Calu3 (cell line): ENCODE data around the gene NCF4. TPM values are rescaled to one million over a fixed set of nuclear protein-coding genes. Genes with fewer than 3 reads are reported as not detected.

Source experiments
- BruUV-seq: library from RNA; stranded (reverse); fragments of 400-500 nt; replicated peaks from 2 replicates; lab custom pipeline; 2021; lab: Mats Ljungman, UMichigan
- CTCF ChIA-PET: fragments of 300-600 bp; sonication (Branson Sonifier 250); formaldehyde crosslinking; loops from one replicate; lab custom pipeline; 2022; ENCODE audit warnings: antibody characterized with exemption; lab: Charles Lee
- DNase-seq: peaks from one replicate; pipeline ENCODE4 v3.0.0; 2022
- H3K27ac Mint-ChIP-seq: one replicate; pipeline ENCODE4 v1.8.0; 2022; ENCODE audit warnings: mixed read lengths; ENCODE audit not compliant: unreplicated experiment
- H3K27me3 Mint-ChIP-seq: one replicate; pipeline ENCODE4 v1.8.0; 2022; ENCODE audit warnings: mixed read lengths; ENCODE audit not compliant: unreplicated experiment
- H3K36me3 Mint-ChIP-seq: one replicate; pipeline ENCODE4 v1.8.0; 2022; ENCODE audit warnings: mild to moderate bottlenecking, moderate library complexity, mixed read lengths; ENCODE audit not compliant: insufficient read depth, unreplicated experiment
- H3K4me1 Mint-ChIP-seq: one replicate; pipeline ENCODE4 v1.8.0; 2022; ENCODE audit warnings: mild to moderate bottlenecking, low read depth, mixed read lengths; ENCODE audit not compliant: unreplicated experiment
- H3K4me3 Mint-ChIP-seq: one replicate; pipeline ENCODE4 v1.8.0; 2022; ENCODE audit warnings: mild to moderate bottlenecking, low read depth, moderate library complexity, mixed read lengths; ENCODE audit not compliant: unreplicated experiment
- H3K9me3 Mint-ChIP-seq: one replicate; pipeline ENCODE4 v1.8.0; 2022; ENCODE audit warnings: low read depth, mixed read lengths; ENCODE audit not compliant: unreplicated experiment
- CTCF ChIP-seq: fragments of 200-600 bp; IDR thresholded peaks from one replicate; pipeline ENCODE4 v1.8.0; 2022; ENCODE audit warnings: antibody characterized with exemption; ENCODE audit not compliant: unreplicated experiment
- intact Hi-C: fragments of 100-400 bp; cut with micrococcal nuclease; formaldehyde crosslinking; loops from one replicate; pipeline ENCODE4 v1.10.0; 2022; ENCODE audit not compliant: unreplicated experiment
- total RNA-seq: library from RNA; stranded (reverse); gene quantifications from 2 replicates; pipeline ENCODE4 v1.2.3, GENCODE V29; 2022

The NCF4 gene
- total RNA-seq, 1 experiment from 2014 or later = not detected

- H3K4me3 Mint-ChIP-seq = peak overlapping the region; percentile 17
Measured at GRCh38 chr22:36816339-36816635, 44.5 kb upstream of the NCF4 start.

DNA sequence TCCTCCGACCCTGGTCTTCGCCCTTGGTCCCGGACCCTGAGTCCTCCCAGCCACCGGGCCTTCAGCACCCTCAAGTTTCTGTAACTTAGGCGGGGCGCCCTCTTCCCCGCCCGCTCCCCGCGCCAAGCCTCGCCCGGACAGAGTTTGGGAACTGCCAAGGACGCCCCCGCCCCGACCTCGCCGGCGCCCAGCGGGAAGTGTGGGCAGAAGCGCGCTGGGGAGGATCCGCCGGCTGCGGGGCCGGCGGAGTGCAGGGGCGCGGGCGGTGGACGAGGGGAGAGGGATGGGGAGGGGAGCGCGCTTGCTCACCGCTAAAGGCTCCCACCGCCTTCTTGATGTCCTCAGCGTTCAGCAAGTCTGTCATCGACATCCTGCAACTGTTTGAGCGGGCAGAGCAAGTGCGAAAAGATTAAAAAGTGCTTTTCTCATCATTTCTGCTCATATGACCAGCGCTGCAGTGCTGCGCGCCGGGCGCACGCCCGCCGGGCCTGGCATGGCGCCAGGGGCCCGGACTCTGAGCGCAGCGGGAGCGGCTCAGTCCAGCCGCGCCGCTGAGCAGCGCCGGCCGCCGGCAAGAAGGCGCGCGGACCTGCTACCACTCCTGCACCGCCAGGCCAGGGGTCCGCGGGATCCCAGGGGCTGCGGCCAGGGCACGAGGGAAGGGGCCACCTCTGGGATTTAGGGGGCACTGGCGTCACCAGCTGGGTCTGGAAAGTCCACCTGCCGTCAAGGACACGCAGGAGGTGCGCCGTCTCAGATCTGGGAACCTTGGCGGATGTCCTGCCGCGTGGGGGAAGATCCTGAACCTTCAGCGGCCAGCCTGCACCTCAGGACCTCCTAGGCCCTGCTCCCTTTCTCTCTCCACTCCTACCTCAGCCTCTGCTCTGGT is 43.9 kb upstream of the NCF4 start, which contains the start of gene PVALB:
PVALB (minus strand) TSS at position 400 of the 889 bp plus-strand sequence; CDS start at position 370, 30 bp downstream.
- Mint-ChIP-seq H3K27ac (no peak within 1 kb of the TSS), H3K4me3 (peak within 1 kb of the TSS; percentile 17), H3K36me3 (no peaks in the 10 kb centered on the region), H3K27me3 (peaks cover 100% of the 10 kb centered on the region), H3K9me3 (no peaks in the 10 kb centered on the region), H3K4me1 (no peaks in the 10 kb centered on the region)
- CTCF ChIA-PET = no interaction called here
- DNase-seq = peak; percentile 32
- TF ChIP-seq CTCF = no peak
- no TSS peak for BruUV-seq
- intact Hi-C loops = no loop called here

More at GRCh38 chr22:36816339-36816635, 44.5 kb upstream of the NCF4 start:
- Mint-ChIP-seq H3K27me3 (peaks cover 100% of the 10 kb centered on the region), H3K27ac (no peak overlapping the region), H3K36me3 (no peaks in the 10 kb centered on the region), H3K9me3 (no peaks in the 10 kb centered on the region), H3K4me1 (no peaks in the 10 kb centered on the region)
- CTCF ChIA-PET = no interaction called here
- BruUV-seq = no TSS peak
- TF ChIP-seq CTCF = no peak
- no peak for DNase-seq
- intact Hi-C loops = no loop called here

DNA sequence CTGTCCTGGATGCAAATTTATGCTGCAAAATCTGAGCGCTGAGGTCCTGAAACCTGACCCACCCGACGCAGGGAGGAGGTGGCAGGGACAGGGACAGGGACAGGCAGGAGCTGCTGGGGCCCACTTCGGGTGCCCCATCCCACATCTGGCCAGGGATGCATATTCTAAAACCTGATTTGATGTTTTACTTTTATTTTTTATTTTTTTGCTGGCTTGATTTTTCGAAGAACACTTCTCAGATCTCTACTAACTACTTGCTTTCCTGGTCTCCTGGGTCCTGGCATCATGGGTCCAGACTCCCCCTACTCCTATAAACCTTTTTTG is 43.3 kb upstream of the NCF4 start:
- CTCF ChIA-PET = no interaction called here
- no peaks in the 10 kb centered on the region for H3K36me3 Mint-ChIP-seq
- no peaks in the 10 kb centered on the region for H3K4me1 Mint-ChIP-seq
- BruUV-seq = no TSS peak
- H3K9me3 Mint-ChIP-seq = no peaks in the 10 kb centered on the region
- H3K4me3 Mint-ChIP-seq = peak overlapping the region; percentile 17
- H3K27me3 Mint-ChIP-seq = peaks cover 94% of the 10 kb centered on the region
- no peak for DNase-seq
- TF ChIP-seq CTCF = no peak
- no peak overlapping the region for H3K27ac Mint-ChIP-seq
- intact Hi-C loops = no loop called here

DNA sequence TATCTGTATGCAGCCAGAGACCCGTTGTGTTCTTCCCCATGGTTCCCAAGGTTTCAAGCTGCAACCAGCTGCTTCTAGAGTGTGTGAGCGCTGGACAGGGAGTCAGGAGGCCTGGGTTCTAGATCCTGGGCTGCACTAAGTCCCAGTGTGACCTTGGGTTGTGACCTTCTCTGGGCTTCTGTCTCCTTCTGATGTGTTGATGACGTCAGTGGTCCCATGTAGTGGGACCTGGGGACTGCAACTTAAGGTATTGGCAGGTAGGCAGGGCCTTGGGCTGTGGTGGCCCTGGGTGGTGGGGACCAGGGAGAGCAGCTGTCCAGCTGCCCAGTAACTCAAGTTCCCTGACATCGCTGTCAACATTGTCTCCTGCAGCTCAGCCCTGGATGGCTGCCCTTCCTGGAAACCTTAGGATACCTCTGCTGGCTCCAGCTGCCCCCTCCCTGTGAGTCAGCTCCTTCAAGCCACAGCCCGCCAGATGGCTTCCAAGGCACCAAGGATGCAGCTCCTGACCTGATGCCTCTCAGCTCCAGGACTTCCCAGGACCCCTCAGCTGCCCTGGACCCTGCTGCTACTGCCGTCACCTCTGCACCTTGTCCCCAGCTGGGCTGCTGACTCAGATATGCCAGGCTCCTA is 42.7 kb upstream of the NCF4 start:
- Mint-ChIP-seq H3K9me3 (no peaks in the 10 kb centered on the region), H3K4me3 (peak overlapping the region; percentile 17), H3K4me1 (no peaks in the 10 kb centered on the region), H3K27ac (no peak overlapping the region), H3K27me3 (peaks cover 89% of the 10 kb centered on the region), H3K36me3 (no peaks in the 10 kb centered on the region)
- CTCF ChIA-PET = interaction anchor here (0.6 to 1.4 kb wide), 3 partner anchors 31 to 120 kb away, joined by 3 to 5 read pairs (median 3); no protein-coding TSS in a partner anchor
- no TSS peak for BruUV-seq
- no peak for TF ChIP-seq CTCF
- intact Hi-C loops = no loop called here
- DNase-seq = no peak
